Activated T-helper 1 cell treated with anti-CD3 and anti-CD28 coated beads, Interleukin-2, amount 50 U/mL, for 16 hours (primary cell): Measurements from ENCODE around the gene RFTN1.

Source experiments
- DNase-seq, 2 donors: peaks; one replicate each; pipeline ENCODE4 v3.0.0-alpha.2; 2020; ENCODE audit warnings: low read depth in 1 of 2, low spot score in 1 of 2

The RFTN1 gene

GRCh38 chr3:16487511-16488175 lies 25.9 kb downstream of the RFTN1 start:
- DNase-seq, result no peak

- no peak for DNase-seq
Measured at GRCh38 chr3:16486951-16487480, 26.5 kb downstream of the RFTN1 start.

- DNase-seq, result no peak
Measured at GRCh38 chr3:16486201-16486600, 27.3 kb downstream of the RFTN1 start.

- no peak for DNase-seq
Measured at GRCh38 chr3:16485395-16485992, 28.0 kb downstream of the RFTN1 start.

- no peak for DNase-seq
Measured at GRCh38 chr3:16484984-16485383, 28.5 kb downstream of the RFTN1 start.

GRCh38 chr3:16484216-16484615 lies 29.3 kb downstream of the RFTN1 start:
- DNase-seq, result no peak

GRCh38 chr3:16482770-16483531 lies 30.5 kb downstream of the RFTN1 start:
- DNase-seq, result no peak

GRCh38 chr3:16482194-16482769 lies 31.2 kb downstream of the RFTN1 start:
- DNase-seq, result no peak

GRCh38 chr3:16481546-16481897 lies 32.0 kb downstream of the RFTN1 start:
- no peak for DNase-seq

- no peak for DNase-seq
Measured at GRCh38 chr3:16480861-16481545, 32.5 kb downstream of the RFTN1 start.

- no peak for DNase-seq
Measured at GRCh38 chr3:16478516-16478915, 35.0 kb downstream of the RFTN1 start.

GRCh38 chr3:16477521-16477920 lies 36.0 kb downstream of the RFTN1 start:
- no peak for DNase-seq

GRCh38 chr3:16477056-16477455 lies 36.4 kb downstream of the RFTN1 start:
- DNase-seq, result no peak

GRCh38 chr3:16476636-16477035 lies 36.9 kb downstream of the RFTN1 start:
- no peak for DNase-seq

GRCh38 chr3:16475766-16476165 lies 37.7 kb downstream of the RFTN1 start:
- DNase-seq, result no peak

- no peak for DNase-seq
Measured at GRCh38 chr3:16474920-16475319, 38.6 kb downstream of the RFTN1 start.

GRCh38 chr3:16474216-16474615 lies 39.3 kb downstream of the RFTN1 start:
- DNase-seq, result no peak

GRCh38 chr3:16472593-16472992 lies 40.9 kb downstream of the RFTN1 start:
- DNase-seq, result no peak

GRCh38 chr3:16471897-16472296 lies 41.6 kb downstream of the RFTN1 start:
- DNase-seq, result no peak

- no peak for DNase-seq
Measured at GRCh38 chr3:16470590-16470989, 42.9 kb downstream of the RFTN1 start.
